ENCODE results near the gene ETDC. TPM values are rescaled to one million over a fixed set of nuclear protein-coding genes. Genes with fewer than 3 reads are reported as not detected.
"Not testable (repeated sequence)": the region's sequence is repeated elsewhere in the genome, so short reads cannot be mapped to it uniquely, and the experiment has no call there.

Gene ETDC
- total RNA-seq (not detected), polyA plus RNA-seq (not detected)

DNA sequence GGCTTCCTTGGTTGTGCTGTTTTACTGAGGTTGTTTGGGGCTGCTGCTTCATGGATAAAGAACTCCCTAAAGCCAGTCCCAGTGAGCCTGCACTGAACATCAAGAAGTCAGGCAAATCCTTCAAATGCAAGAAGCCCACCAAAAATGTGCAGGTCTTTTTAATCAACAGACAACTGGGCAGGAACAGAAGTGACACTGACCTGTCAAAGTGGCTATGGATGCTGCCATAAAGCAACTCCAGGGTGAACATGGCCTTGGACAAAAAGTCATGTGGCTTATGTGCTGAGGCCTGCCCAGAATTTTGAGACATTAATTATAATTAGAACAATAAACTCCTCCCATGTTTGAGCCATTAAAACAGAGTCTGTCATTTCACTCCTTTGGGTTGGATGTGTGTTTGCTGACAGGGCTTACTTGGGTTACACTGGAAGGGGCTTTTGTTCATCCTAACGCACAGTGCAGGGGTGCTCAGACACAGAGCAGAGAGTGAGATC is at the start of gene ETDC:
TSS of gene ETDC (plus strand) at position 51 of the 494 bp plus-strand sequence. CDS start at position 51, 0 bp downstream.
- Histone ChIP-seq H3K27ac (ENCODE audit: low read depth, low read length) (no peak within 1 kb of the TSS), H3K4me3 (ENCODE audit: low read length) (no peak within 1 kb of the TSS), H3K27me3 (ENCODE audit: insufficient read depth, low read length, poor library complexity, severe bottlenecking) (no peaks in the 10 kb centered on the region), H3K36me3 (ENCODE audit: insufficient read depth, low read length) (no peaks in the 10 kb centered on the region), H3K4me1 (ENCODE audit: insufficient read depth, low read length) (no peaks in the 10 kb centered on the region), H3K9me3 (ENCODE audit: low read length) (no peaks in the 10 kb centered on the region)
- no peak within 1 kb of the TSS for H3K4me3 Mint-ChIP-seq
- ChIA-PET POLR2A (no interaction called here), CTCF (no interaction called here)
- H3K4me1 Mint-ChIP-seq, result peaks cover 8 to 38% (median 8%) of the 10 kb centered on the region in 3 donors
- no peaks in the 10 kb centered on the region for H3K9me3 Mint-ChIP-seq
- no peaks in the 10 kb centered on the region for H3K36me3 Mint-ChIP-seq
- no peak for DNase-seq
- no peaks in the 10 kb centered on the region for H3K27me3 Mint-ChIP-seq
- peak within 1 kb of the TSS in 1 of 8 donors; percentile 41 for H3K27ac Mint-ChIP-seq

GRCh38 chrX:135260976-135261375 is 48.3 kb upstream of the ETDC start:
- POLR2A ChIA-PET; H3K27me3 ChIP-seq (ENCODE audit: insufficient read depth, low read length, poor library complexity, severe bottlenecking); H3K4me1 ChIP-seq (ENCODE audit: insufficient read depth, low read length); H3K36me3 ChIP-seq (ENCODE audit: insufficient read depth, low read length); H3K9me3 Mint-ChIP-seq; H3K4me1 Mint-ChIP-seq; H3K9me3 ChIP-seq (ENCODE audit: low read length); DNase-seq; CTCF ChIA-PET; H3K27ac ChIP-seq (ENCODE audit: low read depth, low read length); H3K27ac Mint-ChIP-seq; H3K4me3 ChIP-seq (ENCODE audit: low read length); H3K4me3 Mint-ChIP-seq: not testable (repeated sequence)
- peaks cover 0 to 13% (median 0%) of the 10 kb centered on the region in 3 donors for H3K36me3 Mint-ChIP-seq
- peaks cover 3 to 17% of the 10 kb centered on the region in 2 donors for H3K27me3 Mint-ChIP-seq

GRCh38 chrX:135263376-135263775 is 45.9 kb upstream of the ETDC start:
- H3K9me3 Mint-ChIP-seq; H3K4me3 Mint-ChIP-seq; H3K27ac ChIP-seq (ENCODE audit: low read depth, low read length); H3K4me1 Mint-ChIP-seq; DNase-seq; POLR2A ChIA-PET; H3K36me3 ChIP-seq (ENCODE audit: insufficient read depth, low read length); H3K27me3 ChIP-seq (ENCODE audit: insufficient read depth, low read length, poor library complexity, severe bottlenecking); H3K9me3 ChIP-seq (ENCODE audit: low read length); CTCF ChIA-PET; H3K27ac Mint-ChIP-seq; H3K4me1 ChIP-seq (ENCODE audit: insufficient read depth, low read length); H3K4me3 ChIP-seq (ENCODE audit: low read length): not testable (repeated sequence)
- H3K27me3 Mint-ChIP-seq, result peaks cover 3 to 15% of the 10 kb centered on the region in 2 donors
- peaks cover 0 to 13% (median 0%) of the 10 kb centered on the region in 3 donors for H3K36me3 Mint-ChIP-seq

DNA sequence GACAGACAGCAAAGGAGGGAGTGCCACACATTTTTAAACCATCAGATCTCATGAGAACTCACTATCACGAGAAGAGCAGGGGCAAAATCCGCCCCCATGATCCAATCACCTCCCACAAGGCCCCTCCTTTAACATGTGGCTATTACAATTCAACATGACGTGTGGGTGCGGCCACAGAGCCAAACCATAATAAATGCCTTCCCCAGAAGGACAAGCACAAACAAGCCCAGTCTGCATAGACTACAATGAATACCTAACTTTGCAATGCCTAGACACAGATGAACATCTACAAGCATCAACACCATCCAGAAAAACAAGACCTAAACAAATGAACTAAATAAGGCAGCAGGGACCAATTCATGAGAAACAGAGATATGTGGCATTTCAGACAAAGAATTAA is 45.1 kb upstream of the ETDC start:
- H3K4me3 ChIP-seq (ENCODE audit: low read length), result no peak overlapping the region
- Mint-ChIP-seq H3K4me1 (no peaks in the 10 kb centered on the region), H3K4me3 (no peak overlapping the region), H3K27ac (no peak overlapping the region), H3K36me3 (peaks cover 0 to 13% (median 0%) of the 10 kb centered on the region in 3 donors), H3K27me3 (peaks cover 3 to 15% of the 10 kb centered on the region in 2 donors), H3K9me3 (peaks cover 0 to 7% (median 5%) of the 10 kb centered on the region in 5 donors)
- ChIA-PET CTCF (no interaction called here), POLR2A (no interaction called here)
- no peaks in the 10 kb centered on the region for H3K9me3 ChIP-seq (ENCODE audit: low read length)
- no peaks in the 10 kb centered on the region for H3K27me3 ChIP-seq (ENCODE audit: insufficient read depth, low read length, poor library complexity, severe bottlenecking)
- no peaks in the 10 kb centered on the region for H3K36me3 ChIP-seq (ENCODE audit: insufficient read depth, low read length)
- DNase-seq, result no peak
- H3K27ac ChIP-seq (ENCODE audit: low read depth, low read length), result no peak overlapping the region
- H3K4me1 ChIP-seq (ENCODE audit: insufficient read depth, low read length), result no peaks in the 10 kb centered on the region

DNA sequence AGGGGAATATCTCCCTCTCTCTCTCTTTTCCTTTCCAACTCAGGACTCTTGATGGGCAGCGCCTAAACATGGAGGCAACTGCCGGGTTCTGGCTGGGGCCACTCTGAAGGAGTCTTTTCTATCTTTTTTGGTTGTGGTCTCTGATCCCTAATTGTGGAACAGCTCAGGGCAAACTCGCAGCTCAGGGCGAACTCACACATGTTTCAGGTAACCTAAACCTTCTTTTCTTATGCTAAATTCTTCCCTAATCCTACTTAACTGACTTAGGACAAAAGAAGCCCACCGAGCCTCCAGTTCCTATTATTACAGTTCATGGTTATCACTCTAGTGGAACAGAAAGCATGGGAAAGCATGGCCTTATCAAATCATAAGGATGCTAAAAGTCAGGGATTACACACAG is 36.1 kb upstream of the ETDC start:
- no peaks in the 10 kb centered on the region for H3K27me3 Mint-ChIP-seq
- H3K9me3 Mint-ChIP-seq, result peaks cover 4 to 16% (median 8%) of the 10 kb centered on the region in 5 donors
- Histone ChIP-seq H3K4me1 (ENCODE audit: insufficient read depth, low read length) (no peaks in the 10 kb centered on the region), H3K27me3 (ENCODE audit: insufficient read depth, low read length, poor library complexity, severe bottlenecking) (no peaks in the 10 kb centered on the region), H3K36me3 (ENCODE audit: insufficient read depth, low read length) (no peaks in the 10 kb centered on the region), H3K27ac (ENCODE audit: low read depth, low read length) (no peak overlapping the region), H3K9me3 (ENCODE audit: low read length) (no peaks in the 10 kb centered on the region), H3K4me3 (ENCODE audit: low read length) (no peak overlapping the region)
- POLR2A ChIA-PET, result no interaction called here
- no peak for DNase-seq
- H3K27ac Mint-ChIP-seq, result no peak overlapping the region
- no peak overlapping the region for H3K4me3 Mint-ChIP-seq
- no peaks in the 10 kb centered on the region for H3K36me3 Mint-ChIP-seq
- H3K4me1 Mint-ChIP-seq, result peaks cover 0 to 5% (median 0%) of the 10 kb centered on the region in 3 donors
- CTCF ChIA-PET, result no interaction called here

GRCh38 chrX:135275973-135276372 is 33.3 kb upstream of the ETDC start:
- H3K4me1 Mint-ChIP-seq, result peaks cover 0 to 5% (median 0%) of the 10 kb centered on the region in 3 donors

DNA sequence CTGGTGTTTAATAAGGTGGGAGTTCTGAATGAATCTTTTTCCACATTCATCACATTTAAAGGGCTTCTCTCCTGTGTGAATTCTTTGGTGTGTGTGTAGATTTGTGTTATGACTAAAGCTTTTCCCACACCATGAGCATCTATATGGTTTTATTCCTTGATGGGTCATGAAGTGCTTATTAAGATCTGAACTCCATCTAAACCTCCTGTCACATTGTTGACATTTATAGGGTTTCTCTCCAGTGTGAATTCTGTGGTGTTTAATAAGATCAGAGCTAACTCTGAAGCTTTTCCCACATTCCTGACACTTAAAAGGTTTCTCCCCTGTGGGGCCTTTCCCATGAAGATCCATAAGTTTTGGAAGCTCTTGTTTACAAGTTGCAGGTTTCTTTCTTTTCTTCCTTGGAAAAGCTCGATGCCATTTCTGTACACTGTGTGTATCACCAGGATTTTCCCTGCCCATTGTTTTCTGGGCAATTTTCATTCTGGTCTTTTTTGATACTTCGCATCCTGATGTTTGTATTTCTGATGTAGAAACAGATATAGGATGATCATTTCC is 21.9 kb upstream of the ETDC start:
- no peak for DNase-seq
- CTCF ChIA-PET, result no interaction called here
- H3K27ac ChIP-seq (ENCODE audit: low read depth, low read length), result no peak overlapping the region
- H3K4me3 ChIP-seq (ENCODE audit: low read length), result no peak overlapping the region
- H3K9me3 Mint-ChIP-seq, result peaks cover 0 to 76% (median 65%) of the 10 kb centered on the region in 5 donors
- H3K27ac Mint-ChIP-seq, result no peak overlapping the region
- peaks cover 9% of the 10 kb centered on the region for H3K36me3 ChIP-seq (ENCODE audit: insufficient read depth, low read length)
- no peaks in the 10 kb centered on the region for H3K4me1 ChIP-seq (ENCODE audit: insufficient read depth, low read length)
- H3K4me3 Mint-ChIP-seq, result no peak overlapping the region
- POLR2A ChIA-PET, result no interaction called here
- peaks cover 19 to 58% (median 48%) of the 10 kb centered on the region in 3 donors for H3K36me3 Mint-ChIP-seq
- peaks cover 0 to 6% of the 10 kb centered on the region in 2 donors for H3K27me3 Mint-ChIP-seq
- no peaks in the 10 kb centered on the region for H3K27me3 ChIP-seq (ENCODE audit: insufficient read depth, low read length, poor library complexity, severe bottlenecking)
- no peaks in the 10 kb centered on the region for H3K4me1 Mint-ChIP-seq
- H3K9me3 ChIP-seq (ENCODE audit: low read length), result peaks cover 23% of the 10 kb centered on the region

More at GRCh38 chrX:135275973-135276372, 33.3 kb upstream of the ETDC start:
- Mint-ChIP-seq H3K9me3 (peaks cover 14 to 41% (median 32%) of the 10 kb centered on the region in 5 donors), H3K27ac (no peak overlapping the region), H3K36me3 (peaks cover 0 to 14% (median 0%) of the 10 kb centered on the region in 3 donors), H3K27me3 (peaks cover 0 to 5% of the 10 kb centered on the region in 2 donors), H3K4me3 (no peak overlapping the region)
- CTCF ChIA-PET, result no interaction called here
- no peaks in the 10 kb centered on the region for H3K9me3 ChIP-seq (ENCODE audit: low read length)
- no peaks in the 10 kb centered on the region for H3K27me3 ChIP-seq (ENCODE audit: insufficient read depth, low read length, poor library complexity, severe bottlenecking)
- H3K4me3 ChIP-seq (ENCODE audit: low read length), result no peak overlapping the region
- no peaks in the 10 kb centered on the region for H3K36me3 ChIP-seq (ENCODE audit: insufficient read depth, low read length)
- H3K4me1 ChIP-seq (ENCODE audit: insufficient read depth, low read length), result no peaks in the 10 kb centered on the region
- DNase-seq, result no peak
- H3K27ac ChIP-seq (ENCODE audit: low read depth, low read length), result no peak overlapping the region
- POLR2A ChIA-PET, result no interaction called here

- peak; percentile 18 to 71 (median 49) for DNase-seq
- CTCF ChIA-PET, result no interaction called here
- H3K36me3 Mint-ChIP-seq, result peaks cover 14 to 28% (median 17%) of the 10 kb centered on the region in 3 donors
These were observed 13.9 kb upstream of the ETDC start for GRCh38 chrX:135295238-135295943.

More at GRCh38 chrX:135295238-135295943, 13.9 kb upstream of the ETDC start:
- peak overlapping the region; percentile 92 to 96 (median 95) for H3K4me3 Mint-ChIP-seq
- peaks cover 0 to 11% (median 7%) of the 10 kb centered on the region in 5 donors for H3K9me3 Mint-ChIP-seq
- peaks cover 15 to 38% (median 29%) of the 10 kb centered on the region in 3 donors for H3K4me1 Mint-ChIP-seq
- H3K27me3 Mint-ChIP-seq, result peaks cover 0 to 7% of the 10 kb centered on the region in 2 donors
- peak overlapping the region; percentile 53 for H3K27ac ChIP-seq (ENCODE audit: low read depth, low read length)
- peaks cover 14% of the 10 kb centered on the region for H3K4me1 ChIP-seq (ENCODE audit: insufficient read depth, low read length)
- no peaks in the 10 kb centered on the region for H3K9me3 ChIP-seq (ENCODE audit: low read length)
- no peaks in the 10 kb centered on the region for H3K27me3 ChIP-seq (ENCODE audit: insufficient read depth, low read length, poor library complexity, severe bottlenecking)
- H3K4me3 ChIP-seq (ENCODE audit: low read length), result peak overlapping the region; percentile 86
- POLR2A ChIA-PET, result no interaction called here
- no peaks in the 10 kb centered on the region for H3K36me3 ChIP-seq (ENCODE audit: insufficient read depth, low read length)
- peak overlapping the region; percentile 69 to 98 (median 90) for H3K27ac Mint-ChIP-seq

Data from CD8-positive, alpha-beta memory T cell (primary cell).